ENCODE results near the gene FAM89A. TPM values are rescaled to one million over a fixed set of nuclear protein-coding genes. Genes with fewer than 3 reads are reported as not detected.
"Not testable (repeated sequence)": the region's sequence is repeated elsewhere in the genome, so short reads cannot be mapped to it uniquely, and the experiment has no call there.

The FAM89A gene
- total and polyA plus RNA-seq, 9 of the 15 experiments (the other 6 are each of a cell fraction or from before 2014, with no cell fraction given) = 8.7 to 66.2 (median 43.3) TPM

- TF ChIP-seq ZBTB17 (CRISPR knock-in tag; IDR thresholded peaks at IDR 0.05) (0 out of 2 replicates have a peak, but pooled peaks have one; percentile 15), MLLT1 (IDR thresholded peaks at IDR 0.05) (peak in 1 of 2 experiments; percentile 39; a peak in 1 of 4 replicates), ZNF311 (CRISPR knock-in tag; IDR thresholded peaks at IDR 0.05) (peak; percentile 62), SMAD4 (CRISPR knock-in tag; conservative IDR thresholded peaks at IDR 0.05) (0 out of 2 replicates have a peak, but pooled peaks have one; percentile 28), HDAC8 (tag; IDR thresholded peaks at IDR 0.05) (0 out of 2 replicates have a peak, but pooled peaks have one; percentile 43), DMBX1 (CRISPR knock-in tag; IDR thresholded peaks at IDR 0.05; ENCODE audit: borderline replicate concordance) (peak; percentile 86; the same call in 1 of the 2 replicates), ZNF175 (CRISPR knock-in tag; IDR thresholded peaks at IDR 0.05; ENCODE audit: low read depth) (0 out of 2 replicates have a peak, but pooled peaks have one; percentile 31), CXXC5 (CRISPR knock-in tag; IDR thresholded peaks at IDR 0.05) (peak; percentile 33; the same call in 1 of the 2 replicates), L3MBTL2 (IDR thresholded peaks at IDR 0.05) (0 out of 2 replicates have a peak, but pooled peaks have one; percentile 4)
- H3K9me3 ChIP-seq (replicated peaks; ENCODE audit: control insufficient read depth, insufficient read depth, low read depth, low read length); H3K4me3 ChIP-seq; H3K79me2 ChIP-seq (ENCODE audit: control insufficient read depth, insufficient read depth, low read length); intact Hi-C loops (cut with micrococcal nuclease); BruUV-seq (replicated peaks); FAIRE-seq; H3K9ac ChIP-seq (ENCODE audit: insufficient read depth in 1 of 2, low read depth in 2 of 2, low read length in 2 of 2); H3K27ac ChIP-seq (ENCODE audit: extremely low read depth, low read depth, low read length); H3K9me1 ChIP-seq (ENCODE audit: control insufficient read depth, insufficient read depth, low read length); ATAC-seq; H3K27me3 ChIP-seq (ENCODE audit: control insufficient read depth in 2 of 2, insufficient read depth in 2 of 2, low read length in 2 of 2); H4K20me1 ChIP-seq (replicated peaks; ENCODE audit: control insufficient read depth, insufficient read depth, low read length); in situ Hi-C loops (cut with MboI); H3K36me3 ChIP-seq (ENCODE audit: control insufficient read depth, insufficient read depth, low read length); H3K4me2 ChIP-seq (ENCODE audit: insufficient read depth, low read length); DNase-seq (ENCODE audit: extremely low read depth in 1 of 4, low spot score in 3 of 4): not testable (repeated sequence)
- CTCF ChIA-PET (ENCODE audit: low intra/inter-chr PET ratio) = interaction anchor here (0.6 kb wide), 1 partner anchor 812 kb away, joined by 5 read pairs; no protein-coding TSS in a partner anchor
- WGBS (ENCODE audit: insufficient coverage, low coverage, missing lambda C conversion rate) = 83% methylated on average over 9 of the region's 9 CpGs
- Histone ChIP-seq H2AFZ (ENCODE audit: low read depth, low read length) (peak overlapping the region; percentile 49), H3K4me1 (replicated peaks in 1 of 2; ENCODE audit: control insufficient read depth in 2 of 2, insufficient read depth in 2 of 2, low read length in 2 of 2) (peaks cover 11 to 50% of the 10 kb centered on the region in 2 experiments)
- POLR2A ChIA-PET = interaction anchor here (1.5 kb wide), 1 partner anchor 13 kb away, joined by 9 read pairs; no protein-coding TSS in a partner anchor
These were observed 10.9 kb upstream of the FAM89A start for GRCh38 chr1:231050932-231051331.

All from K562 (cell line).